Immature natural killer cell (primary cell): ENCODE data around the gene UBE2Q2. TPM values are rescaled to one million over a fixed set of nuclear protein-coding genes. Genes with fewer than 3 reads are reported as not detected.

Source experiments
- DNase-seq, 3 donors: peaks; one replicate each; pipeline ENCODE4 v3.0.0; 2022; ENCODE audit warnings: mixed read lengths in 1 of 3
- H3K27ac Mint-ChIP-seq, 6 donors: one replicate each; pipeline ENCODE4 v1.8.0; 2020; ENCODE audit warnings: mixed read lengths in 6 of 6, mild to moderate bottlenecking in 5 of 6, inconsistent platforms in 4 of 6, moderate library complexity in 3 of 6
- H3K27me3 Mint-ChIP-seq, 3 donors: one replicate each; pipeline ENCODE4 v1.8.0; 2020 to 2021; ENCODE audit warnings: low read depth in 3 of 3, mild to moderate bottlenecking in 3 of 3, mixed read lengths in 3 of 3, moderate library complexity in 3 of 3, inconsistent platforms in 1 of 3
- H3K36me3 Mint-ChIP-seq, 3 donors: one replicate each; pipeline ENCODE4 v1.8.0; 2020; ENCODE audit warnings: mixed read lengths in 3 of 3, inconsistent platforms in 2 of 3, mild to moderate bottlenecking in 2 of 3
- H3K4me1 Mint-ChIP-seq, 2 donors: one replicate each; pipeline ENCODE4 v1.8.0; 2020; ENCODE audit warnings: inconsistent platforms in 2 of 2, mild to moderate bottlenecking in 2 of 2, mixed read lengths in 2 of 2, moderate library complexity in 1 of 2
- H3K4me3 Mint-ChIP-seq, 5 donors: one replicate each; pipeline ENCODE4 v1.8.0; 2020; ENCODE audit warnings: mild to moderate bottlenecking in 5 of 5, mixed read lengths in 5 of 5, inconsistent platforms in 3 of 5, moderate library complexity in 3 of 5
- H3K9me3 Mint-ChIP-seq, 6 donors: one replicate each; pipeline ENCODE4 v1.8.0; 2020; ENCODE audit warnings: mild to moderate bottlenecking in 6 of 6, mixed read lengths in 6 of 6, inconsistent platforms in 4 of 6, moderate library complexity in 3 of 6
- polyA plus RNA-seq, 3 donors: library from polyadenylated mRNA; unstranded; fragments of 300-500 nt; fragmentation: Illumina TruSeq; gene quantifications; one replicate each; pipeline ENCODE4 v1.2.3, GENCODE V29; 2021

Gene UBE2Q2
- polyA plus RNA-seq, 3 donors from 2014 or later, result 38.9 to 55.7 (median 52.1) TPM

DNA sequence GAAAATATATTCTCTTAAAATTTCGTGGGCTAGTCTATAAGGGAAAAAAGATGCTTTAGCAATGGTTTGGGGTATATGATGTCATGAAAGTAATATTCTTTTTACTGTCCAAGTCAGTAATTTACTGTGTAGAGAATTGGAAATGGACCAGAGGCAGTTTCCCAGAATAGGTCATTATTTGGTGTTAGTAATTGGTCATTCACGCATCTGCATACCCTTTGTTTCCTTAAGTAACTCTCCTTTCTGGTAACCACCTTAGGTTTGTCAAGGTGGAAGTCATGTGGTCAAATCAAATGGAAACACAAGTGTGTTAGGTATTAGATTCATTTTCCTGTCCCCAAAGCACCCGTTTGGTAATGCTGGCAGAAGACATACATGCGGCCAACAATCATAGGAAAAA, 84.4 kb downstream of the UBE2Q2 start:
- DNase-seq, result no peak
- no peak overlapping the region for H3K4me3 Mint-ChIP-seq
- peaks cover 3 to 4% (median 4%) of the 10 kb centered on the region in 3 donors for H3K27me3 Mint-ChIP-seq
- no peaks in the 10 kb centered on the region for H3K9me3 Mint-ChIP-seq
- peaks cover 64 to 89% of the 10 kb centered on the region in 2 donors for H3K4me1 Mint-ChIP-seq
- peak overlapping the region in 1 of 6 donors; percentile 28 for H3K27ac Mint-ChIP-seq
- H3K36me3 Mint-ChIP-seq, result peaks cover 4 to 28% (median 7%) of the 10 kb centered on the region in 3 donors

- Mint-ChIP-seq H3K9me3 (no peaks in the 10 kb centered on the region), H3K4me3 (no peak overlapping the region), H3K27me3 (peaks cover 1 to 2% (median 2%) of the 10 kb centered on the region in 3 donors), H3K4me1 (peaks cover 51 to 75% of the 10 kb centered on the region in 2 donors), H3K36me3 (peaks cover 10 to 36% (median 13%) of the 10 kb centered on the region in 3 donors), H3K27ac (peak overlapping the region in 1 of 6 donors; percentile 36)
- no peak for DNase-seq
Measured at GRCh38 chr15:75928680-75929608, 85.7 kb downstream of the UBE2Q2 start.

- Mint-ChIP-seq H3K27me3 (peaks cover 0 to 2% (median 2%) of the 10 kb centered on the region in 3 donors), H3K4me1 (peaks cover 40 to 65% of the 10 kb centered on the region in 2 donors), H3K36me3 (peaks cover 11 to 39% (median 16%) of the 10 kb centered on the region in 3 donors), H3K4me3 (peak overlapping the region in 4 of 5 donors; percentile 3 to 45 (median 13)), H3K9me3 (no peaks in the 10 kb centered on the region), H3K27ac (peak overlapping the region; percentile 29 to 84 (median 37))
- DNase-seq, result no peak
Measured at GRCh38 chr15:75929799-75930565, 86.7 kb downstream of the UBE2Q2 start.

GRCh38 chr15:75930866-75931265, 87.6 kb downstream of the UBE2Q2 start:
- no peak for DNase-seq
- Mint-ChIP-seq H3K36me3 (peaks cover 15 to 40% (median 16%) of the 10 kb centered on the region in 3 donors), H3K4me3 (peak overlapping the region; percentile 6 to 45 (median 21))

GRCh38 chr15:75942464-75942863, 99.2 kb downstream of the UBE2Q2 start:
- H3K27me3 Mint-ChIP-seq, result peaks cover 0 to 2% (median 0%) of the 10 kb centered on the region in 3 donors
- H3K36me3 Mint-ChIP-seq, result peaks cover 6 to 21% (median 19%) of the 10 kb centered on the region in 3 donors
- no peak for DNase-seq
- H3K4me3 Mint-ChIP-seq, result no peak overlapping the region
- H3K27ac Mint-ChIP-seq, result no peak overlapping the region
- H3K9me3 Mint-ChIP-seq, result no peaks in the 10 kb centered on the region
- peaks cover 2 to 11% of the 10 kb centered on the region in 2 donors for H3K4me1 Mint-ChIP-seq

More at GRCh38 chr15:75930866-75931265, 87.6 kb downstream of the UBE2Q2 start:
- Mint-ChIP-seq H3K27me3 (peaks cover 0 to 2% (median 2%) of the 10 kb centered on the region in 3 donors), H3K9me3 (no peaks in the 10 kb centered on the region), H3K4me1 (peaks cover 32 to 56% of the 10 kb centered on the region in 2 donors), H3K27ac (peak overlapping the region in 2 of 6 donors; percentile 40 to 72)

- Mint-ChIP-seq H3K9me3 (no peaks in the 10 kb centered on the region), H3K27ac (no peak overlapping the region), H3K36me3 (peaks cover 6 to 14% (median 11%) of the 10 kb centered on the region in 3 donors), H3K4me1 (peaks cover 2 to 11% of the 10 kb centered on the region in 2 donors), H3K27me3 (peaks cover 0 to 2% (median 0%) of the 10 kb centered on the region in 3 donors), H3K4me3 (no peak overlapping the region)
- DNase-seq, result no peak
Measured at GRCh38 chr15:75943246-75943645, 100.0 kb downstream of the UBE2Q2 start.

DNA sequence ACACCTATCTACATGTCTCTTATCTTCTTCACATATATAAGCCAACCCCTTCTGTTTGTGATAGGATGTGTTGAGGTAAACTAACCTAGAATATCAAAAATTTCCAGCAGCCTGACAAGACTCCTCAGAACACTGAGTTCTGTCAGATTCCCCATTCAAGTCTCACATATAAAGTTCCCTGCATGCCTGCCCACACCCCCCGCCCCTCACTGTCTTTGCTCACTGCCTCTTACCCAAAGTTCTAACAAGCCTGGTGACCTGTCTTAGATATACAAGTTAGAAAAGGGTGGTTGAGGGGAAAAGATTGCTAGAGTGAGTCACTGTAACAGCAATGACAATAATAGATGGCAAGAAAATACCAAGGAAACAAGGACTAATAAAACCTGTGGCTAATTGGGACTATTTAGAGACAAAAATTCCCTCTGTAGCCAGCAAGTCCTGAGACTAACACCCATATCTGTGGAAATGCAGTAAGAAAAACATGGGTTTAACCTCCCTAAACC, 100.5 kb downstream of the UBE2Q2 start:
- peaks cover 6 to 9% (median 6%) of the 10 kb centered on the region in 3 donors for H3K36me3 Mint-ChIP-seq
- peaks cover 2 to 11% of the 10 kb centered on the region in 2 donors for H3K4me1 Mint-ChIP-seq
- H3K27ac Mint-ChIP-seq, result no peak overlapping the region
- H3K9me3 Mint-ChIP-seq, result no peaks in the 10 kb centered on the region
- DNase-seq, result no peak
- peaks cover 0 to 2% (median 0%) of the 10 kb centered on the region in 3 donors for H3K27me3 Mint-ChIP-seq
- H3K4me3 Mint-ChIP-seq, result no peak overlapping the region

- Mint-ChIP-seq H3K27ac (no peak overlapping the region), H3K4me1 (peaks cover 2 to 11% of the 10 kb centered on the region in 2 donors), H3K27me3 (peaks cover 3 to 13% (median 4%) of the 10 kb centered on the region in 3 donors), H3K36me3 (no peaks in the 10 kb centered on the region), H3K9me3 (no peaks in the 10 kb centered on the region), H3K4me3 (no peak overlapping the region)
- no peak for DNase-seq
Measured at GRCh38 chr15:75945953-75946352, 102.7 kb downstream of the UBE2Q2 start.

- H3K36me3 Mint-ChIP-seq, result no peaks in the 10 kb centered on the region
- H3K27me3 Mint-ChIP-seq, result peaks cover 6 to 17% (median 11%) of the 10 kb centered on the region in 3 donors
- H3K9me3 Mint-ChIP-seq, result no peaks in the 10 kb centered on the region
- no peak overlapping the region for H3K4me3 Mint-ChIP-seq
- peak overlapping the region in 1 of 6 donors; percentile 26 for H3K27ac Mint-ChIP-seq
- DNase-seq, result no peak
- H3K4me1 Mint-ChIP-seq, result peaks cover 2 to 11% of the 10 kb centered on the region in 2 donors
Measured at GRCh38 chr15:75947092-75947491, 103.8 kb downstream of the UBE2Q2 start.

- Mint-ChIP-seq H3K4me1 (peaks cover 5 to 23% of the 10 kb centered on the region in 2 donors), H3K4me3 (no peak overlapping the region), H3K36me3 (no peaks in the 10 kb centered on the region), H3K27ac (no peak overlapping the region), H3K9me3 (no peaks in the 10 kb centered on the region), H3K27me3 (peaks cover 6 to 17% (median 12%) of the 10 kb centered on the region in 3 donors)
- no peak for DNase-seq
Measured at GRCh38 chr15:75948761-75949296, 105.6 kb downstream of the UBE2Q2 start.
